NCI-H345 (cell line): ENCODE measurements around the gene CFAP299.
A peak's percentile ranks its signal among the peaks of the same experiment; 100 is the strongest.

Experiments used
- DNase-seq: peaks from one replicate; lab custom pipeline; 2025; lab: John Stamatoyannopoulos, UW

Gene CFAP299

GRCh38 chr4:80448056-80448455 is 112.5 kb downstream of the CFAP299 start:
- no peak for DNase-seq

GRCh38 chr4:80452055-80452454 is 116.5 kb downstream of the CFAP299 start:
- no peak for DNase-seq

GRCh38 chr4:80452768-80453167 is 117.2 kb downstream of the CFAP299 start:
- DNase-seq, result no peak

- no peak for DNase-seq
Observed at GRCh38 chr4:80454040-80454439, 118.5 kb downstream of the CFAP299 start.

- DNase-seq, result no peak
Observed at GRCh38 chr4:80454556-80454955, 119.0 kb downstream of the CFAP299 start.

- no peak for DNase-seq
Observed at GRCh38 chr4:80459918-80460473, 124.5 kb downstream of the CFAP299 start.

- DNase-seq, result no peak
Observed at GRCh38 chr4:80461412-80461811, 125.9 kb downstream of the CFAP299 start.

GRCh38 chr4:80462621-80463091 is 127.1 kb downstream of the CFAP299 start:
- DNase-seq, result no peak

- DNase-seq, result no peak
Observed at GRCh38 chr4:80463509-80463908, 128.0 kb downstream of the CFAP299 start.

- DNase-seq, result no peak
Observed at GRCh38 chr4:80465238-80465637, 129.7 kb downstream of the CFAP299 start.

- DNase-seq, result no peak
Observed at GRCh38 chr4:80465736-80466135, 130.2 kb downstream of the CFAP299 start.

- no peak for DNase-seq
Observed at GRCh38 chr4:80466618-80467017, 131.1 kb downstream of the CFAP299 start.

- DNase-seq, result peak; percentile 43
Observed at GRCh38 chr4:80471756-80472155, 136.2 kb downstream of the CFAP299 start.

- DNase-seq, result no peak
Observed at GRCh38 chr4:80475236-80475635, 139.7 kb downstream of the CFAP299 start.

GRCh38 chr4:80475798-80476197 is 140.3 kb downstream of the CFAP299 start:
- no peak for DNase-seq

GRCh38 chr4:80484712-80485111 is 149.2 kb downstream of the CFAP299 start:
- DNase-seq, result no peak

- no peak for DNase-seq
Observed at GRCh38 chr4:80486603-80487002, 151.1 kb downstream of the CFAP299 start.

- DNase-seq, result no peak
Observed at GRCh38 chr4:80489798-80490197, 154.3 kb downstream of the CFAP299 start.

GRCh38 chr4:80492761-80493160 is 157.2 kb downstream of the CFAP299 start:
- no peak for DNase-seq

- no peak for DNase-seq
Observed at GRCh38 chr4:80495865-80496264, 160.3 kb downstream of the CFAP299 start.

- no peak for DNase-seq
Observed at GRCh38 chr4:80498725-80499124, 163.2 kb downstream of the CFAP299 start.

GRCh38 chr4:80500613-80501012 is 165.1 kb downstream of the CFAP299 start:
- DNase-seq, result no peak

- no peak for DNase-seq
Observed at GRCh38 chr4:80507077-80507476, 171.5 kb downstream of the CFAP299 start.

GRCh38 chr4:80507507-80507906 is 172.0 kb downstream of the CFAP299 start:
- no peak for DNase-seq

- DNase-seq, result no peak
Observed at GRCh38 chr4:80515496-80515895, 180.0 kb downstream of the CFAP299 start.
